Tibial nerve (tissue), 3 donors: Measurements from ENCODE around the gene NEAT1.

ENCODE experiments used
- POLR2A ChIP-seq, 2 donors: fragments of 450-650 bp; IDR thresholded peaks; one replicate each; pipeline ENCODE4 v1.6.1; 2017; ENCODE audit warnings: antibody characterized with exemption in 2 of 2, mild to moderate bottlenecking in 2 of 2, moderate library complexity in 2 of 2
- TF ChIP-seq, protein P1 (sequence below), 5 experiments: fragments of 200-600 bp in 3 of 5; fragments of 450-650 bp in 2 of 5; sonication (generic) in 3 of 5; IDR thresholded peaks; one replicate each; pipeline ENCODE4 v1.5.1; 2016 to 2019; ENCODE audit warnings: antibody characterized with exemption in 5 of 5, mild to moderate bottlenecking in 3 of 5, moderate library complexity in 2 of 5

GRCh38 chr11:65448074-65448417, 25.4 kb downstream of the NEAT1 start:
- TF ChIP-seq, protein P1, sequence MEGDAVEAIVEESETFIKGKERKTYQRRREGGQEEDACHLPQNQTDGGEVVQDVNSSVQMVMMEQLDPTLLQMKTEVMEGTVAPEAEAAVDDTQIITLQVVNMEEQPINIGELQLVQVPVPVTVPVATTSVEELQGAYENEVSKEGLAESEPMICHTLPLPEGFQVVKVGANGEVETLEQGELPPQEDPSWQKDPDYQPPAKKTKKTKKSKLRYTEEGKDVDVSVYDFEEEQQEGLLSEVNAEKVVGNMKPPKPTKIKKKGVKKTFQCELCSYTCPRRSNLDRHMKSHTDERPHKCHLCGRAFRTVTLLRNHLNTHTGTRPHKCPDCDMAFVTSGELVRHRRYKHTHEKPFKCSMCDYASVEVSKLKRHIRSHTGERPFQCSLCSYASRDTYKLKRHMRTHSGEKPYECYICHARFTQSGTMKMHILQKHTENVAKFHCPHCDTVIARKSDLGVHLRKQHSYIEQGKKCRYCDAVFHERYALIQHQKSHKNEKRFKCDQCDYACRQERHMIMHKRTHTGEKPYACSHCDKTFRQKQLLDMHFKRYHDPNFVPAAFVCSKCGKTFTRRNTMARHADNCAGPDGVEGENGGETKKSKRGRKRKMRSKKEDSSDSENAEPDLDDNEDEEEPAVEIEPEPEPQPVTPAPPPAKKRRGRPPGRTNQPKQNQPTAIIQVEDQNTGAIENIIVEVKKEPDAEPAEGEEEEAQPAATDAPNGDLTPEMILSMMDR (IDR thresholded peaks at IDR 0.05) = no peak
- no peak for TF ChIP-seq POLR2A (IDR thresholded peaks at IDR 0.05)
